HepG2 (cell line): Measurements from ENCODE around the gene BHLHE23. TPM values are rescaled to one million over a fixed set of nuclear protein-coding genes. Genes with fewer than 3 reads are reported as not detected.

Experiments used
- CEBPB ChIP-seq: IDR thresholded peaks from 2 replicates; pipeline ENCODE4 v1.6.1; 2011; ENCODE audit warnings: low read depth, low read length, improper control_type of control experiment, borderline replicate concordance
- ELF1 ChIP-seq: sonication (generic); formaldehyde crosslinking; IDR thresholded peaks from 2 replicates; pipeline ENCODE4 v1.4.0; 2020; ENCODE audit warnings: missing genetic modification reagents
- FOXA1 ChIP-seq, 2 experiments: fragments of 450-650 bp in 1 of 2; sonication (generic) in 1 of 2; formaldehyde crosslinking in 1 of 2; IDR thresholded peaks; 2 replicates each; pipeline versions ENCODE4 v1.4.0 to v1.6.1; 2016 to 2020; ENCODE audit warnings: missing genetic modification reagents in 1 of 2
- GABPB1 ChIP-seq: IDR thresholded peaks from 2 replicates; pipeline ENCODE4 v1.6.1; 2016; ENCODE audit warnings: mild to moderate bottlenecking, missing genetic modification reagents, moderate library complexity, missing compliant biosample characterization
- KDM3A ChIP-seq: IDR thresholded peaks from 2 replicates; pipeline ENCODE4 v1.6.1; 2018; ENCODE audit warnings: low read depth, missing compliant biosample characterization
- MBNL3 ChIP-seq: fragments of 250-450 bp; sonication (Bioruptor Pico); conservative IDR thresholded peaks from 2 replicates; pipeline ENCODE4 v1.8.0; 2022; ENCODE audit warnings: mild to moderate bottlenecking, inconsistent platforms
- PHF21A ChIP-seq: sonication (generic); formaldehyde crosslinking; IDR thresholded peaks from 2 replicates; pipeline ENCODE4 v1.5.0; 2020; ENCODE audit warnings: mild to moderate bottlenecking, missing genetic modification reagents
- POLR2G ChIP-seq: fragments of 200-400 bp; formaldehyde crosslinking; IDR thresholded peaks from 2 replicates; pipeline ENCODE4 v1.6.1; 2018; ENCODE audit warnings: mild to moderate bottlenecking, low read depth, low read length, moderate library complexity
- SMAD1 ChIP-seq: sonication (generic); formaldehyde crosslinking; IDR thresholded peaks from 2 replicates; pipeline ENCODE4 v1.4.0; 2020; ENCODE audit warnings: missing genetic modification reagents, low read depth, mild to moderate bottlenecking, borderline replicate concordance
- ZNF207 ChIP-seq: fragments of 450-650 bp; IDR thresholded peaks from 2 replicates; pipeline ENCODE4 v1.6.1; 2016; ENCODE audit warnings: antibody characterized with exemption, borderline replicate concordance
- ZNF329 ChIP-seq: sonication (generic); formaldehyde crosslinking; IDR thresholded peaks from 2 replicates; pipeline ENCODE4 v1.9.0; 2021; ENCODE audit warnings: low read depth, mild to moderate bottlenecking, missing genetic modification reagents
- ZNF652 ChIP-seq: IDR thresholded peaks from 2 replicates; pipeline ENCODE4 v1.6.1; 2016; ENCODE audit warnings: low read depth, borderline replicate concordance
- ZNF713 ChIP-seq: sonication (generic); formaldehyde crosslinking; IDR thresholded peaks from 2 replicates; pipeline ENCODE4 v1.4.0; 2020; ENCODE audit warnings: mild to moderate bottlenecking, missing genetic modification reagents
- ZNF777 ChIP-seq: sonication (generic); formaldehyde crosslinking; IDR thresholded peaks from 2 replicates; pipeline ENCODE4 v1.4.0; 2020; ENCODE audit warnings: missing genetic modification reagents
- polyA plus RNA-seq, 8 experiments: library from polyadenylated mRNA; depleted of rRNA in 3 of 8; stranded (reverse) in 7 of 8; unstranded in 1 of 8; fragments of >200 nt; fragmentation: Illumina TruSeq in 4 of 8; extraction: Trizol in 4 of 8; gene quantifications; 2 replicates each; pipeline versions ENCODE4 v1.2.1 to v1.2.3, GENCODE V29; 2011 to 2016; ENCODE audit warnings: low read depth in 4 of 8, missing spikeins in 1 of 8, mixed read lengths in 1 of 8; ENCODE audit not compliant: insufficient read depth in 1 of 8
- total RNA-seq, 5 experiments: library from RNA; depleted of rRNA; stranded (reverse); fragments of >200 nt; fragmentation: Illumina TruSeq; extraction: Trizol; gene quantifications; 2 replicates each; pipeline ENCODE4 v1.2.3, GENCODE V29; 2016; ENCODE audit warnings: low read depth in 1 of 5
- TF ChIP-seq, protein P1 (sequence below): sonication (generic); formaldehyde crosslinking; IDR thresholded peaks from 2 replicates; pipeline ENCODE4 v1.4.0; 2020; ENCODE audit warnings: mild to moderate bottlenecking, missing genetic modification reagents, borderline replicate concordance
- TF ChIP-seq, protein P2 (sequence below): IDR thresholded peaks from 2 replicates; pipeline ENCODE4 v1.6.1; 2016; ENCODE audit warnings: missing compliant biosample characterization, missing genetic modification reagents, borderline replicate concordance
- TF ChIP-seq, protein P3 (sequence below): sonication (generic); formaldehyde crosslinking; IDR thresholded peaks from 2 replicates; pipeline ENCODE4 v1.9.0; 2022; ENCODE audit warnings: low read depth, missing genetic modification reagents
- TF ChIP-seq, protein P4 (sequence below): sonication (generic); formaldehyde crosslinking; IDR thresholded peaks from 2 replicates; pipeline ENCODE4 v1.4.0; 2020; ENCODE audit warnings: mild to moderate bottlenecking, missing genetic modification reagents

The BHLHE23 gene
- total and polyA plus RNA-seq, 2 of the 13 experiments (the other 11 are each of a cell fraction or from before 2014, with no cell fraction given) = not detected

DNA sequence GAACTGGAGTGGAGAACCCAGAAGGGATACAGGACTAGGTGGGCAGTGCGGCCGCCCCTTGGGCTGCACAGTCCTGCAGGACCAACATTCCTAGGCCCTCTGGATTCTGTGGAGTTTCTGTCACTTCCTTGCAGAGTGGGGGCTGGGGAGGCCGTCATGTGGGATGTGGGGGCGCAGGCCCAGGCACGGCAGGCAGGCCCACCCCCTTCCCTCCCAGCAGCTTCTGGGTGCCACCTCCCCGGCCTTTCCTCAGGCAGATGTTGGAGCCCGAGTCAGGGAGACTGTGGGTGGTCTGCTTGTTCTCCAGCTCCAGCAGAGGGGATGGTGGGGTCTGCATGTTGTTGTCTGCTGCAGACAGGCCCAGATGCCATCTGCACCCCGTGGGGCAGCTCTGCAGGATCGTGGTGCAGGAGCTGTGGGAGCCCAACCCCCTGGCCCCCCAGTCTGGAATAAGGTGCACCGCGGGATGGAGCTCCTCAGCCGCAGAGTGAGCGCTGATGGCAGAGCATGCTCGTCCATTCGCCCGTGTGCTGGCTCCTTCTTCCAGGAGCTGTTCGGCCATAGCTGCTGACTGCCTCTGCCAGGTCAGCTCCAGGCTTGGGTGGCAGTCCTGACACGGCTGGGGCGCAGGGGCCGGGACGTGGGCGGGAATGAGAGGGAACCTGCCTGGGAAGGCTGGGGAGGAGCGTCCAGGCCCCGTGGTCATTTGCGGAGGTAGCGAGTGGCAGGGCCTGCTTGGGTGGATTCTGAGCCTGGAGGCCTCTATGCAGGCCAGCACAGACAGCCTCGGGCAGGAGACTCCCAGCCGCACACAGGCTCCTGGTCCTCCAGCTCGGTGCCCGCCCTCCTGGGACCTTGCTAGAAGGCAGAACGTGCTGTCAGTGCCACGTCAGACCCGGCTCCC lies 36.2 kb downstream of the BHLHE23 start (continued):
- TF ChIP-seq ZNF652 (CRISPR knock-in tag) (no peak), FOXA1 (IDR thresholded peaks at IDR 0.05) (no peak), FOXA1 (CRISPR knock-in tag; IDR thresholded peaks at IDR 0.05) (no peak), ELF1 (no peak), CEBPB (no peak), SMAD1 (peak; percentile 54; the same call in 1 of the 2 replicates), ZNF207 (no peak), POLR2G (0 out of 2 replicates have a peak, but pooled peaks have one; percentile 14), ZNF713 (CRISPR knock-in tag) (0 out of 2 replicates have a peak, but pooled peaks have one; percentile 58), ZNF329 (no peak), KDM3A (CRISPR knock-in tag) (peak; percentile 32; the same call in 1 of the 2 replicates), GABPB1 (peak; percentile 31; the same call in 1 of the 2 replicates), MBNL3 (CRISPR knock-in tag) (no peak), PHF21A (CRISPR knock-in tag) (no peak), ZNF777 (CRISPR knock-in tag) (peak; percentile 70)
- TF ChIP-seq, protein P1, sequence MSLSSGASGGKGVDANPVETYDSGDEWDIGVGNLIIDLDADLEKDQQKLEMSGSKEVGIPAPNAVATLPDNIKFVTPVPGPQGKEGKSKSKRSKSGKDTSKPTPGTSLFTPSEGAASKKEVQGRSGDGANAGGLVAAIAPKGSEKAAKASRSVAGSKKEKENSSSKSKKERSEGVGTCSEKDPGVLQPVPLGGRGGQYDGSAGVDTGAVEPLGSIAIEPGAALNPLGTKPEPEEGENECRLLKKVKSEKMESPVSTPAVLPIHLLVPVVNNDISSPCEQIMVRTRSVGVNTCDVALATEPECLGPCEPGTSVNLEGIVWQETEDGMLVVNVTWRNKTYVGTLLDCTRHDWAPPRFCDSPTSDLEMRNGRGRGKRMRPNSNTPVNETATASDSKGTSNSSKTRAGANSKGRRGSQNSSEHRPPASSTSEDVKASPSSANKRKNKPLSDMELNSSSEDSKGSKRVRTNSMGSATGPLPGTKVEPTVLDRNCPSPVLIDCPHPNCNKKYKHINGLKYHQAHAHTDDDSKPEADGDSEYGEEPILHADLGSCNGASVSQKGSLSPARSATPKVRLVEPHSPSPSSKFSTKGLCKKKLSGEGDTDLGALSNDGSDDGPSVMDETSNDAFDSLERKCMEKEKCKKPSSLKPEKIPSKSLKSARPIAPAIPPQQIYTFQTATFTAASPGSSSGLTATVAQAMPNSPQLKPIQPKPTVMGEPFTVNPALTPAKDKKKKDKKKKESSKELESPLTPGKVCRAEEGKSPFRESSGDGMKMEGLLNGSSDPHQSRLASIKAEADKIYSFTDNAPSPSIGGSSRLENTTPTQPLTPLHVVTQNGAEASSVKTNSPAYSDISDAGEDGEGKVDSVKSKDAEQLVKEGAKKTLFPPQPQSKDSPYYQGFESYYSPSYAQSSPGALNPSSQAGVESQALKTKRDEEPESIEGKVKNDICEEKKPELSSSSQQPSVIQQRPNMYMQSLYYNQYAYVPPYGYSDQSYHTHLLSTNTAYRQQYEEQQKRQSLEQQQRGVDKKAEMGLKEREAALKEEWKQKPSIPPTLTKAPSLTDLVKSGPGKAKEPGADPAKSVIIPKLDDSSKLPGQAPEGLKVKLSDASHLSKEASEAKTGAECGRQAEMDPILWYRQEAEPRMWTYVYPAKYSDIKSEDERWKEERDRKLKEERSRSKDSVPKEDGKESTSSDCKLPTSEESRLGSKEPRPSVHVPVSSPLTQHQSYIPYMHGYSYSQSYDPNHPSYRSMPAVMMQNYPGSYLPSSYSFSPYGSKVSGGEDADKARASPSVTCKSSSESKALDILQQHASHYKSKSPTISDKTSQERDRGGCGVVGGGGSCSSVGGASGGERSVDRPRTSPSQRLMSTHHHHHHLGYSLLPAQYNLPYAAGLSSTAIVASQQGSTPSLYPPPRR (CRISPR knock-in tag) = peak; percentile 61
- TF ChIP-seq, protein P2, sequence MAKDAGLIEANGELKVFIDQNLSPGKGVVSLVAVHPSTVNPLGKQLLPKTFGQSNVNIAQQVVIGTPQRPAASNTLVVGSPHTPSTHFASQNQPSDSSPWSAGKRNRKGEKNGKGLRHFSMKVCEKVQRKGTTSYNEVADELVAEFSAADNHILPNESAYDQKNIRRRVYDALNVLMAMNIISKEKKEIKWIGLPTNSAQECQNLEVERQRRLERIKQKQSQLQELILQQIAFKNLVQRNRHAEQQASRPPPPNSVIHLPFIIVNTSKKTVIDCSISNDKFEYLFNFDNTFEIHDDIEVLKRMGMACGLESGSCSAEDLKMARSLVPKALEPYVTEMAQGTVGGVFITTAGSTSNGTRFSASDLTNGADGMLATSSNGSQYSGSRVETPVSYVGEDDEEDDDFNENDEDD (CRISPR knock-in tag) = peak; percentile 46; the same call in 1 of the 2 replicates
- TF ChIP-seq, protein P3, sequence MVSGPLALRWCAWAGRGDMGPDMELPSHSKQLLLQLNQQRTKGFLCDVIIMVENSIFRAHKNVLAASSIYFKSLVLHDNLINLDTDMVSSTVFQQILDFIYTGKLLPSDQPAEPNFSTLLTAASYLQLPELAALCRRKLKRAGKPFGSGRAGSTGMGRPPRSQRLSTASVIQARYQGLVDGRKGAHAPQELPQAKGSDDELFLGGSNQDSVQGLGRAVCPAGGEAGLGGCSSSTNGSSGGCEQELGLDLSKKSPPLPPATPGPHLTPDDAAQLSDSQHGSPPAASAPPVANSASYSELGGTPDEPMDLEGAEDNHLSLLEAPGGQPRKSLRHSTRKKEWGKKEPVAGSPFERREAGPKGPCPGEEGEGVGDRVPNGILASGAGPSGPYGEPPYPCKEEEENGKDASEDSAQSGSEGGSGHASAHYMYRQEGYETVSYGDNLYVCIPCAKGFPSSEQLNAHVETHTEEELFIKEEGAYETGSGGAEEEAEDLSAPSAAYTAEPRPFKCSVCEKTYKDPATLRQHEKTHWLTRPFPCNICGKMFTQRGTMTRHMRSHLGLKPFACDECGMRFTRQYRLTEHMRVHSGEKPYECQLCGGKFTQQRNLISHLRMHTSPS (CRISPR knock-in tag) = peak; percentile 22; the same call in 1 of the 2 replicates
- TF ChIP-seq, protein P4, sequence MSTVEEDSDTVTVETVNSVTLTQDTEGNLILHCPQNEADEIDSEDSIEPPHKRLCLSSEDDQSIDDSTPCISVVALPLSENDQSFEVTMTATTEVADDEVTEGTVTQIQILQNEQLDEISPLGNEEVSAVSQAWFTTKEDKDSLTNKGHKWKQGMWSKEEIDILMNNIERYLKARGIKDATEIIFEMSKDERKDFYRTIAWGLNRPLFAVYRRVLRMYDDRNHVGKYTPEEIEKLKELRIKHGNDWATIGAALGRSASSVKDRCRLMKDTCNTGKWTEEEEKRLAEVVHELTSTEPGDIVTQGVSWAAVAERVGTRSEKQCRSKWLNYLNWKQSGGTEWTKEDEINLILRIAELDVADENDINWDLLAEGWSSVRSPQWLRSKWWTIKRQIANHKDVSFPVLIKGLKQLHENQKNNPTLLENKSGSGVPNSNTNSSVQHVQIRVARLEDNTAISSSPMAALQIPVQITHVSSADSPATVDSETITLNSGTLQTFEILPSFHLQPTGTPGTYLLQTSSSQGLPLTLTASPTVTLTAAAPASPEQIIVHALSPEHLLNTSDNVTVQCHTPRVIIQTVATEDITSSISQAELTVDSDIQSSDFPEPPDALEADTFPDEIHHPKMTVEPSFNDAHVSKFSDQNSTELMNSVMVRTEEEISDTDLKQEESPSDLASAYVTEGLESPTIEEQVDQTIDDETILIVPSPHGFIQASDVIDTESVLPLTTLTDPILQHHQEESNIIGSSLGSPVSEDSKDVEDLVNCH (CRISPR knock-in tag) = 0 out of 2 replicates have a peak, but pooled peaks have one; percentile 15
